ENCODE data around the gene FADS6. TPM values are rescaled to one million over a fixed set of nuclear protein-coding genes. Genes with fewer than 3 reads are reported as not detected.

The FADS6 gene
- total RNA-seq, 2 donors from 2014 or later = not detected

GRCh38 chr17:74858672-74859458 is 34.6 kb downstream of the FADS6 start:
- peaks cover 35% of the 10 kb centered on the region for H3K27me3 ChIP-seq (replicated peaks; ENCODE audit: insufficient read depth)
- intact Hi-C loops (cut with DNase I) = no loop called here
- no peak overlapping the region for H3K27ac ChIP-seq

GRCh38 chr17:74857191-74857590 is 36.2 kb downstream of the FADS6 start:
- WGBS = 78% methylated on average over 4 of the region's 4 CpGs
- Histone ChIP-seq H3K27ac (no peak overlapping the region), H3K36me3 (no peaks in the 10 kb centered on the region), H3K9me3 (no peaks in the 10 kb centered on the region), H3K4me3 (no peak overlapping the region), H3K27me3 (replicated peaks; ENCODE audit: insufficient read depth) (peaks cover 37% of the 10 kb centered on the region), H3K4me1 (replicated peaks) (peaks cover 8% of the 10 kb centered on the region)
- DNase-seq (ENCODE audit: low spot score) = no peak
- intact Hi-C loops (cut with DNase I) = no loop called here
- TF ChIP-seq POLR2AphosphoS5 (IDR thresholded peaks at IDR 0.05) = no peak
- no peak for TF ChIP-seq POLR2A (IDR thresholded peaks at IDR 0.05)
- no peak for TF ChIP-seq CTCF (IDR thresholded peaks at IDR 0.05)

More at GRCh38 chr17:74858672-74859458, 34.6 kb downstream of the FADS6 start:
- DNase-seq (ENCODE audit: low spot score) = no peak
- 43% methylated on average over 11 of the region's 12 CpGs for WGBS
- Histone ChIP-seq H3K4me3 (no peak overlapping the region), H3K4me1 (replicated peaks) (peaks cover 8% of the 10 kb centered on the region), H3K9me3 (no peaks in the 10 kb centered on the region), H3K36me3 (no peaks in the 10 kb centered on the region)
- TF ChIP-seq POLR2AphosphoS5 (IDR thresholded peaks at IDR 0.05) = no peak

GRCh38 chr17:74856112-74856511 is 37.3 kb downstream of the FADS6 start:
- Histone ChIP-seq H3K27me3 (replicated peaks; ENCODE audit: insufficient read depth) (peaks cover 40% of the 10 kb centered on the region), H3K36me3 (no peaks in the 10 kb centered on the region)
- intact Hi-C loops (cut with DNase I) = no loop called here

GRCh38 chr17:74855323-74855722 is 38.1 kb downstream of the FADS6 start:
- no peaks in the 10 kb centered on the region for H3K9me3 ChIP-seq
- no peak overlapping the region for H3K27ac ChIP-seq
- TF ChIP-seq POLR2A (IDR thresholded peaks at IDR 0.05) = no peak
- no peak for TF ChIP-seq POLR2AphosphoS5 (IDR thresholded peaks at IDR 0.05)
- intact Hi-C loops (cut with DNase I) = no loop called here
- H3K4me1 ChIP-seq (replicated peaks) = no peaks in the 10 kb centered on the region
- DNase-seq (ENCODE audit: low spot score) = no peak
- H3K36me3 ChIP-seq = no peaks in the 10 kb centered on the region
- H3K27me3 ChIP-seq (replicated peaks; ENCODE audit: insufficient read depth) = peaks cover 32% of the 10 kb centered on the region
- 80% methylated on average over 4 of the region's 4 CpGs for WGBS
- H3K4me3 ChIP-seq = no peak overlapping the region

More at GRCh38 chr17:74856112-74856511, 37.3 kb downstream of the FADS6 start:
- Histone ChIP-seq H3K27ac (no peak overlapping the region), H3K9me3 (no peaks in the 10 kb centered on the region), H3K4me3 (no peak overlapping the region), H3K4me1 (replicated peaks) (peaks cover 7% of the 10 kb centered on the region)
- TF ChIP-seq POLR2A (IDR thresholded peaks at IDR 0.05) (no peak), POLR2AphosphoS5 (IDR thresholded peaks at IDR 0.05) (no peak), CTCF (IDR thresholded peaks at IDR 0.05) (no peak)
- DNase-seq (ENCODE audit: low spot score) = no peak
- 73% methylated on average over 7 of the region's 7 CpGs for WGBS

GRCh38 chr17:74854792-74855191 is 38.6 kb downstream of the FADS6 start:
- H3K27me3 ChIP-seq (replicated peaks; ENCODE audit: insufficient read depth) = peaks cover 27% of the 10 kb centered on the region
- no peaks in the 10 kb centered on the region for H3K36me3 ChIP-seq
- no peak overlapping the region for H3K4me3 ChIP-seq
- H3K27ac ChIP-seq = no peak overlapping the region
- no peak for DNase-seq (ENCODE audit: low spot score)
- no peaks in the 10 kb centered on the region for H3K9me3 ChIP-seq
- no peak for TF ChIP-seq CTCF (IDR thresholded peaks at IDR 0.05)
- no peak for TF ChIP-seq POLR2AphosphoS5 (IDR thresholded peaks at IDR 0.05)
- TF ChIP-seq POLR2A (IDR thresholded peaks at IDR 0.05) = no peak
- intact Hi-C loops (cut with DNase I) = no loop called here
- H3K4me1 ChIP-seq (replicated peaks) = no peaks in the 10 kb centered on the region
- WGBS = 93% methylated on average over 17 of the region's 17 CpGs

- no peak overlapping the region for H3K4me3 ChIP-seq
- TF ChIP-seq POLR2A (IDR thresholded peaks at IDR 0.05) (no peak), POLR2AphosphoS5 (IDR thresholded peaks at IDR 0.05) (no peak), CTCF (IDR thresholded peaks at IDR 0.05) (no peak)
- peaks cover 17% of the 10 kb centered on the region for H3K27me3 ChIP-seq (replicated peaks; ENCODE audit: insufficient read depth)
- WGBS = 80% methylated on average over 8 of the region's 8 CpGs
- no peak for DNase-seq (ENCODE audit: low spot score)
- no peaks in the 10 kb centered on the region for H3K9me3 ChIP-seq
- H3K4me1 ChIP-seq (replicated peaks) = no peaks in the 10 kb centered on the region
- H3K27ac ChIP-seq = no peak overlapping the region
- H3K36me3 ChIP-seq = no peaks in the 10 kb centered on the region
- intact Hi-C loops (cut with DNase I) = no loop called here
These were observed 39.8 kb downstream of the FADS6 start for GRCh38 chr17:74853669-74854068.

Data from prostate gland (tissue), 2 donors.